Neuron (in vitro differentiated cells): ENCODE measurements around the gene PDE8B.

ENCODE experiments used
- H2AFZ ChIP-seq: one replicate; pipeline ENCODE4 v1.6.1; 2013; ENCODE audit warnings: low read depth, mild to moderate bottlenecking, inconsistent platforms, low read length, moderate library complexity
- H3K27me3 ChIP-seq: one replicate; pipeline ENCODE4 v1.6.1; 2013; ENCODE audit warnings: low read length; ENCODE audit not compliant: insufficient read depth
- H3K36me3 ChIP-seq: one replicate; pipeline ENCODE4 v1.6.1; 2013; ENCODE audit warnings: low read length; ENCODE audit not compliant: insufficient read depth
- H3K4me1 ChIP-seq: one replicate; pipeline ENCODE4 v1.6.1; 2013; ENCODE audit warnings: low read length; ENCODE audit not compliant: insufficient read depth
- H3K4me3 ChIP-seq: 2 replicates; pipeline ENCODE4 v1.5.1; 2013; ENCODE audit warnings: mild to moderate bottlenecking, low read length, moderate library complexity
- H3K9me3 ChIP-seq: one replicate; pipeline ENCODE4 v1.6.1; 2013; ENCODE audit warnings: low read length

Gene PDE8B, protein sequence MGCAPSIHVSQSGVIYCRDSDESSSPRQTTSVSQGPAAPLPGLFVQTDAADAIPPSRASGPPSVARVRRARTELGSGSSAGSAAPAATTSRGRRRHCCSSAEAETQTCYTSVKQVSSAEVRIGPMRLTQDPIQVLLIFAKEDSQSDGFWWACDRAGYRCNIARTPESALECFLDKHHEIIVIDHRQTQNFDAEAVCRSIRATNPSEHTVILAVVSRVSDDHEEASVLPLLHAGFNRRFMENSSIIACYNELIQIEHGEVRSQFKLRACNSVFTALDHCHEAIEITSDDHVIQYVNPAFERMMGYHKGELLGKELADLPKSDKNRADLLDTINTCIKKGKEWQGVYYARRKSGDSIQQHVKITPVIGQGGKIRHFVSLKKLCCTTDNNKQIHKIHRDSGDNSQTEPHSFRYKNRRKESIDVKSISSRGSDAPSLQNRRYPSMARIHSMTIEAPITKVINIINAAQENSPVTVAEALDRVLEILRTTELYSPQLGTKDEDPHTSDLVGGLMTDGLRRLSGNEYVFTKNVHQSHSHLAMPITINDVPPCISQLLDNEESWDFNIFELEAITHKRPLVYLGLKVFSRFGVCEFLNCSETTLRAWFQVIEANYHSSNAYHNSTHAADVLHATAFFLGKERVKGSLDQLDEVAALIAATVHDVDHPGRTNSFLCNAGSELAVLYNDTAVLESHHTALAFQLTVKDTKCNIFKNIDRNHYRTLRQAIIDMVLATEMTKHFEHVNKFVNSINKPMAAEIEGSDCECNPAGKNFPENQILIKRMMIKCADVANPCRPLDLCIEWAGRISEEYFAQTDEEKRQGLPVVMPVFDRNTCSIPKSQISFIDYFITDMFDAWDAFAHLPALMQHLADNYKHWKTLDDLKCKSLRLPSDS

GRCh38 chr5:77210091-77210963 lies at the start of gene PDE8B:
Gene PDE8B (plus strand): TSS chr5:77210680. CDS start chr5:77210926, 246 bp downstream.
- Histone ChIP-seq H2AFZ (peak within 1 kb of the TSS; percentile 89), H3K4me3 (peak within 1 kb of the TSS; percentile 31), H3K9me3 (peaks cover 4% of the 10 kb centered on the region), H3K4me1 (no peaks in the 10 kb centered on the region), H3K27me3 (peaks cover 74% of the 10 kb centered on the region), H3K36me3 (no peaks in the 10 kb centered on the region)

DNA sequence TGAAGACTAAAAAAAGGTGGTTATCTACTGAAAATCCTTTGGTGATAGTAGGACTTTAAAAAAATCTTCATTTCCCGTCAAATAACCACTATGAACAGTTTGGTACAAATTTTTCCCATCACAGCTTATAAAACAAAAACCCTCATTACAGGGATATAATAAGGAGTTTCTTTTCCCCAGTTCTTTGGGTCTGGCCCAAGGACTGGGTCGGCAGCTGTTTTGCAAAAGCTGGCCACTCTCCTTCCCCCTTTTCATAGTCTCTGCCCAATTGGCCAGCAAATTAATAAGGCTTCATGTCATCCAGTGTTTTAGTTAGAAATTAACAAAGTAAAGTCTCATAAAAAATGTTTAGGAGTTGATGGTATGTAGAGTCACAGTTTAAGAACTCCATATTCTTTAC lies 47.0 kb upstream of the PDE8B start:
- H3K36me3 ChIP-seq, result no peaks in the 10 kb centered on the region
- no peak overlapping the region for H2AFZ ChIP-seq
- no peaks in the 10 kb centered on the region for H3K9me3 ChIP-seq
- no peak overlapping the region for H3K4me3 ChIP-seq
- H3K27me3 ChIP-seq, result no peaks in the 10 kb centered on the region
- no peaks in the 10 kb centered on the region for H3K4me1 ChIP-seq

GRCh38 chr5:77167063-77167462 lies 43.4 kb upstream of the PDE8B start:
- H3K36me3 ChIP-seq, result no peaks in the 10 kb centered on the region
- no peak overlapping the region for H2AFZ ChIP-seq
- no peaks in the 10 kb centered on the region for H3K27me3 ChIP-seq
- no peak overlapping the region for H3K4me3 ChIP-seq
- no peaks in the 10 kb centered on the region for H3K4me1 ChIP-seq
- H3K9me3 ChIP-seq, result no peaks in the 10 kb centered on the region

GRCh38 chr5:77167695-77168121 lies 42.8 kb upstream of the PDE8B start:
- no peak overlapping the region for H3K4me3 ChIP-seq
- H3K4me1 ChIP-seq, result no peaks in the 10 kb centered on the region
- no peak overlapping the region for H2AFZ ChIP-seq
- H3K9me3 ChIP-seq, result no peaks in the 10 kb centered on the region
- H3K36me3 ChIP-seq, result no peaks in the 10 kb centered on the region
- peaks cover 1% of the 10 kb centered on the region for H3K27me3 ChIP-seq

- Histone ChIP-seq H3K36me3 (no peaks in the 10 kb centered on the region), H3K9me3 (no peaks in the 10 kb centered on the region), H2AFZ (no peak overlapping the region), H3K4me1 (no peaks in the 10 kb centered on the region), H3K27me3 (peaks cover 4% of the 10 kb centered on the region), H3K4me3 (no peak overlapping the region)
Measured at GRCh38 chr5:77168161-77168878, 42.2 kb upstream of the PDE8B start.

DNA sequence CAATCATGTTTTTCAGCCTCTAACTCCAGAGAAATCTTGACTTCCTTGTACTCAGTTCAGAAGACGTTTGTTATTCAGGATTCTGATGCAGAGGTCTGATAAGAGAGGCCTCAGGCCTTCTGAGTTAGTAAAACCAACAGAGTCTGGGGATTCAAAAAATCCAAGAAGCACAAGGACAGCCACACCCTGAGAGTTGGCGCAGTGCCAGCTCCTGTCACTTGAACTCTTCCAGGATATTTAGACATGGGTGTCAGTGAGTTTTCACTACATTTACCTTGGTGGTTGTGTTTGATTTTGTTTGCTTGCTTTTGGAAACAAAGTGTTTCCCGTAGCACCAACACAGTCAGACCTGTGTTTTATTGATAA lies 41.6 kb upstream of the PDE8B start:
- H3K4me3 ChIP-seq, result no peak overlapping the region
- no peaks in the 10 kb centered on the region for H3K4me1 ChIP-seq
- H3K36me3 ChIP-seq, result no peaks in the 10 kb centered on the region
- no peaks in the 10 kb centered on the region for H3K9me3 ChIP-seq
- H2AFZ ChIP-seq, result no peak overlapping the region
- peaks cover 4% of the 10 kb centered on the region for H3K27me3 ChIP-seq

GRCh38 chr5:77170196-77170890 lies 40.1 kb upstream of the PDE8B start:
- H2AFZ ChIP-seq, result no peak overlapping the region
- peaks cover 4% of the 10 kb centered on the region for H3K27me3 ChIP-seq
- no peaks in the 10 kb centered on the region for H3K36me3 ChIP-seq
- H3K4me3 ChIP-seq, result no peak overlapping the region
- H3K4me1 ChIP-seq, result no peaks in the 10 kb centered on the region
- H3K9me3 ChIP-seq, result no peaks in the 10 kb centered on the region

GRCh38 chr5:77171141-77171910 lies 39.2 kb upstream of the PDE8B start:
- Histone ChIP-seq H2AFZ (no peak overlapping the region), H3K9me3 (no peaks in the 10 kb centered on the region), H3K27me3 (peaks cover 5% of the 10 kb centered on the region), H3K4me3 (no peak overlapping the region), H3K4me1 (no peaks in the 10 kb centered on the region), H3K36me3 (no peaks in the 10 kb centered on the region)

- Histone ChIP-seq H3K9me3 (no peaks in the 10 kb centered on the region), H3K27me3 (peaks cover 13% of the 10 kb centered on the region), H2AFZ (no peak overlapping the region), H3K36me3 (no peaks in the 10 kb centered on the region), H3K4me1 (no peaks in the 10 kb centered on the region), H3K4me3 (no peak overlapping the region)
Measured at GRCh38 chr5:77172713-77173328, 37.7 kb upstream of the PDE8B start.

GRCh38 chr5:77174526-77174925 lies 36.0 kb upstream of the PDE8B start:
- no peaks in the 10 kb centered on the region for H3K9me3 ChIP-seq
- H3K36me3 ChIP-seq, result no peaks in the 10 kb centered on the region
- H3K4me3 ChIP-seq, result no peak overlapping the region
- peaks cover 26% of the 10 kb centered on the region for H3K27me3 ChIP-seq
- no peaks in the 10 kb centered on the region for H3K4me1 ChIP-seq
- no peak overlapping the region for H2AFZ ChIP-seq

DNA sequence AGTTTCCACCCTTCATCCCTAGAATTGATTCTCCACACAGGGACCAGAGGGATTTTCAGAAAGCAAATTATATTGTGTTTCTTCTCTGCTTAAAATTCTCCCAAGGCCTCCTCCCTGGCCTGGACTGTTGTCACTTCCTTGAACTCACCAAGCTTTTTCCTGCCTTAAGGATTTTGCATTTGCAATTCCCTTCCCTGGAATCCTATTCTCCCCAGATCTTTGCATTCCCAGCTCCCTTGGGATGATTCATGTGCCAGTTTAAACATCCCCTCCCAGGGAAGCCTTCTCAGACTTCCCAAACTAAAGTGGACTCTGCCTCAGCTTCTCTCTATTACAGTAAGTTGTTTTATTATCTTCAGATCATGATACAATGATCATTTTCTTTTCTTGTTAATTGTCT lies 35.2 kb upstream of the PDE8B start:
- Histone ChIP-seq H3K4me3 (no peak overlapping the region), H3K4me1 (peaks cover 1% of the 10 kb centered on the region), H3K9me3 (no peaks in the 10 kb centered on the region), H2AFZ (no peak overlapping the region), H3K27me3 (peaks cover 33% of the 10 kb centered on the region), H3K36me3 (no peaks in the 10 kb centered on the region)
